A549 (cell line): Measurements from ENCODE around the gene UBAC2.

Experiments used
- CTCF ChIP-seq: fragments of >200 bp; sonication (Bioruptor Twin); formaldehyde crosslinking; IDR thresholded peaks from 3 replicates; pipeline ENCODE4 v1.5.1; 2016
- RAD21 ChIP-seq, 2 experiments: fragments of >200 bp in 1 of 2; sonication (Bioruptor Twin) in 1 of 2; formaldehyde crosslinking in 1 of 2; IDR thresholded peaks in 1 of 2; conservative IDR thresholded peaks in 1 of 2; 2 replicates in 1 of 2; 3 replicates in 1 of 2; pipeline ENCODE4 v1.6.1; 2012 to 2018; ENCODE audit warnings: inconsistent platforms in 1 of 2

DNA sequence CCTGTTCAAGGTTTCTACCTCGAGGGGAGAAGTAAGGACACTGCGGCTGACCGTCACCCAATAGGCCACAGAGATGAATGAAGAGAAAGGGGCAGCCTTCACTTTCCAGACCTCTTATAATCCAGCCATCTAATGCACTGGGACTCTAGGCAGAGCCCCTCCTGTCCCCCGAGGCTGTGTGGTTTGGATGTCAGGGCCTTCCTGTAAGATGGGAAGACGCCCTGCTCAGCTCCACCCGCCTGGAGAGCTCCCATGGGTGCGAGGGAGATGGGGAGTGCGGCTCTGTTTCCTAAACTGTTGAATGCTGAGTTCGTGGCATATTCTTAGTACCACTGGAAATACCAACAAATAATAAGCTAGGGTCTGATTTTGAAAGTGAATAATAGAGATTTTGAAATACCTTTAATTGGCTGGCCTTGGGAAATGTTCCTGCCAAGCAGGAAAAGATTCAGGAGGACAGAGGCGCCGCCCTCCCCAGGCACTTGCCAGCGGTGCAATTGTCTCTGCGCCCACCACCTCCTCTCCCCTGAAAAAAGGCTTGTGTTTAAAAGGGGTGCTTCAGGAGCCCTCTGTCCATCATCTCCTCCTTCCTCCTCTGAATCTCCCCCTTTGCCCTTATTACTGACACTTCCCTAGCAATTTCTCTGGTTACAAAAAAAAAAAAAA is 191.9 kb downstream of the UBAC2 start:
- TF ChIP-seq CTCF = no peak
- no peak for TF ChIP-seq RAD21 (conservative IDR thresholded peaks at IDR 0.05 in 1 of 2, IDR thresholded peaks at IDR 0.05 in 1 of 2)
